ENCODE data around the gene STAT3. TPM values are rescaled to one million over a fixed set of nuclear protein-coding genes. Genes with fewer than 3 reads are reported as not detected.

Gene STAT3
- total RNA-seq, 4 donors from 2014 or later = 88.4 to 203 (median 130) TPM

DNA sequence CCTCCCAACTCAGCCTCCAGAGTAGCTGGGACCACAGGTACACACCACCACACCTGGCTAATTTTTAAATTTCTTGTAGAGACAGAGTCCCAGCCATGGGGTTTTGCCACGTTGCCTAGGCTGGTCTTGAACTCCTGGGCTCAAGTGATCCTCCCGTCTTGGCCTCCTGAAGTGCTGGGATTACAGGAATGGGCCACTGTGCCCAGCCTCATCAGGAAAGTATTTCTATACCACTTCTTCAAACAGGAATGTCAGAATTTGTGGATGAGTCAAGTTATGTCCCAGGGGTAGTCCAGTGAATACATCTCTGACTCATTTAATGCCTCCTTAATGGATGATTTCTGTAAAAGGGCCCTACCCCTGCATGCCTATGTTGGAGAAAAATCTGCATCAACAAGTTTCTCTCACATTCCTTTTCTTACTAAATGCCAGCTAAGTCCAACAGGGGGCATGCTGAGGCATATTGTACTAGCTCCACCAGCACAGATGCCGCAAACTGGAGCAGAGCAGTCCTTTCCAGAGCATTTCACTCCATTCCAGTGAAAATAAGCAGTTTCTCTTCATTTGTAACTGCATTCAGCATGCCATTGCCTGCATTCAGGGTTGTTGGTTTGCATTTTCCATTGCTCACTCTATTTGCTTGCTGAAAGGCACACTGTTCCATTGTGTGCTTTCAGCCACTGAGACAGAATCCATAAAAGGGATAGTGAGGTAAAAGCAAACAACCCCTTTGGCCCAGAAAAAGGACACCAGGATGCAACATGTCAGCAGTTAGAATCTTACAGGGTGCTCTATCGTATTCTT is 40.1 kb upstream of the STAT3 start:
- Histone ChIP-seq H3K4me1 (peaks cover 14 to 26% of the 10 kb centered on the region in 2 donors), H3K27ac (no peak overlapping the region), H3K4me3 (no peak overlapping the region), H3K9me3 (no peaks in the 10 kb centered on the region), H3K27me3 (no peaks in the 10 kb centered on the region), H3K36me3 (no peaks in the 10 kb centered on the region)
- intact Hi-C loops (cut with DNase I; ENCODE audit: low total_unique reads) = no loop called here
- DNase-seq (no peak), ATAC-seq (peak in 1 of 2 donors; percentile 35)
- TF ChIP-seq, protein P1, sequence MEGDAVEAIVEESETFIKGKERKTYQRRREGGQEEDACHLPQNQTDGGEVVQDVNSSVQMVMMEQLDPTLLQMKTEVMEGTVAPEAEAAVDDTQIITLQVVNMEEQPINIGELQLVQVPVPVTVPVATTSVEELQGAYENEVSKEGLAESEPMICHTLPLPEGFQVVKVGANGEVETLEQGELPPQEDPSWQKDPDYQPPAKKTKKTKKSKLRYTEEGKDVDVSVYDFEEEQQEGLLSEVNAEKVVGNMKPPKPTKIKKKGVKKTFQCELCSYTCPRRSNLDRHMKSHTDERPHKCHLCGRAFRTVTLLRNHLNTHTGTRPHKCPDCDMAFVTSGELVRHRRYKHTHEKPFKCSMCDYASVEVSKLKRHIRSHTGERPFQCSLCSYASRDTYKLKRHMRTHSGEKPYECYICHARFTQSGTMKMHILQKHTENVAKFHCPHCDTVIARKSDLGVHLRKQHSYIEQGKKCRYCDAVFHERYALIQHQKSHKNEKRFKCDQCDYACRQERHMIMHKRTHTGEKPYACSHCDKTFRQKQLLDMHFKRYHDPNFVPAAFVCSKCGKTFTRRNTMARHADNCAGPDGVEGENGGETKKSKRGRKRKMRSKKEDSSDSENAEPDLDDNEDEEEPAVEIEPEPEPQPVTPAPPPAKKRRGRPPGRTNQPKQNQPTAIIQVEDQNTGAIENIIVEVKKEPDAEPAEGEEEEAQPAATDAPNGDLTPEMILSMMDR (IDR thresholded peaks at IDR 0.05 in 4 of 5, conservative IDR thresholded peaks at IDR 0.05 in 1 of 5) = peak in 4 of 5 experiments; percentile 25 to 50 (median 40)
- TF ChIP-seq POLR2A (IDR thresholded peaks at IDR 0.05) = no peak
- in situ Hi-C loops (cut with MboI; ENCODE audit: low sequenced_read_pairs in 4 of 4) = no loop called here

DNA sequence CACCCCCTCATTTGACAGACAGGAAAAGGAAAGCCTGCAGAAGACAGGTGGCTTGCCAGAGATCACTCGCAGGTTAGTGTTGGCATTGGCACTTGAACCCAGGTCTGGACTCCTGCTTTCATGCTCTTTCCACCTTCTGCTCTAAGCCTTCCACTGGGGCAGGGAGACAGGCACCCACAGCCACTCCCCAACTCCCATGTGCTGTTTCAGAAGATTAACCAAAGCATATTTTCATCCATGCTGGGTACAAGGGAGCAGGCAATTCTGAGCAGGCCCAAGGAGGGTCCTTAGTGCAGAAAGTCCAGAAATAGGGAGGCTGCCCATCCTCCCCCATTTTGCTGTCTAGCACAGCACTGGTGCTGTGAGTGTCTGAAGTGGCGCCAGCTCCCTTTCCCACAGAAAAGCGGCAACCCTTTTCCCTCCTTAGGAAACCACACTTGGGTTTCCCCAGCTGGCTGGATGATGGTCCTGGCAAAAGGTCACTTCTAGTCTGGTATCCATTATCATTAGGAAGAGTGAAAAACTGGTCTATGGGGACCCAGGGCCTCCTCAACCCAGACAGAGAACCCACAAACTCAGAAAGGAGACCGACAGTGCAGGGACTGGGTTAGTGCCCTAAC is 36.9 kb upstream of the STAT3 start:
- Histone ChIP-seq H3K4me1 (peaks cover 22 to 24% of the 10 kb centered on the region in 2 donors), H3K27me3 (no peaks in the 10 kb centered on the region), H3K9me3 (no peaks in the 10 kb centered on the region), H3K36me3 (no peaks in the 10 kb centered on the region), H3K4me3 (no peak overlapping the region), H3K27ac (peak overlapping the region in 1 of 4 donors; percentile 15)
- in situ Hi-C loops (cut with MboI; ENCODE audit: low sequenced_read_pairs in 4 of 4) (no loop called here), intact Hi-C loops (cut with DNase I; ENCODE audit: low total_unique reads) (loop anchor here (5.0 kb wide), 1 partner anchor 102 kb away; no protein-coding TSS in a partner anchor)
- no peak for TF ChIP-seq POLR2A (IDR thresholded peaks at IDR 0.05)
- TF ChIP-seq, protein P1 (IDR thresholded peaks at IDR 0.05 in 4 of 5, conservative IDR thresholded peaks at IDR 0.05 in 1 of 5) = no peak
- ATAC-seq = no peak
- no peak for DNase-seq

DNA sequence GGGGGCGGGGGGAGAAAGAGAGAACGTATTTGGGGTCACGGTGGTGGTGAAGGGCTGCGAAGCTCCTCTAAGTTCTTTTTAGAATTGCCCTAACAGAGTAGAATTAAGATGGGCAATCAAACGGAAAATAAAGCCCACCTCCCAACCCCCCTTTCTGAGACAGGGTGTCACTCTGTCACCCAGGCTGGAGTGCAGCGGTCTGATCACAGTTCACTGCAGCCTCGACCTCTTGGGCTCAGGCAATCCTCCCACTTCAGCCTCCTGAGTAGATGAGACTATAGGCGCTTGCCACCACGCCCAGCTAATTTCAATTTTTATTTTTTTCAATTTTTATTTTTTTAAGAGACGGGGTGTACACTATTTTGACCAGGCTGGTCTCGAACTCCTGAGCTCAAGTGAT is 35.5 kb upstream of the STAT3 start:
- peaks cover 27 to 32% of the 10 kb centered on the region in 2 donors for H3K4me1 ChIP-seq
- peak overlapping the region; percentile 37 to 99 (median 90) for H3K4me3 ChIP-seq
- H3K36me3 ChIP-seq = no peaks in the 10 kb centered on the region
- no peak for DNase-seq
- TF ChIP-seq, protein P1 (IDR thresholded peaks at IDR 0.05 in 4 of 5, conservative IDR thresholded peaks at IDR 0.05 in 1 of 5) = no peak
- intact Hi-C loops (cut with DNase I; ENCODE audit: low total_unique reads) (loop anchor here (1.0 to 5.0 kb wide), 4 partner anchors 15 to 104 kb away; partner anchors contain the start of gene STAT3), in situ Hi-C loops (cut with MboI; ENCODE audit: low sequenced_read_pairs in 4 of 4) (no loop called here)
- peak overlapping the region; percentile 96 to 100 (median 98) for H3K27ac ChIP-seq
- ATAC-seq = no peak
- H3K9me3 ChIP-seq = no peaks in the 10 kb centered on the region
- H3K27me3 ChIP-seq = no peaks in the 10 kb centered on the region

DNA sequence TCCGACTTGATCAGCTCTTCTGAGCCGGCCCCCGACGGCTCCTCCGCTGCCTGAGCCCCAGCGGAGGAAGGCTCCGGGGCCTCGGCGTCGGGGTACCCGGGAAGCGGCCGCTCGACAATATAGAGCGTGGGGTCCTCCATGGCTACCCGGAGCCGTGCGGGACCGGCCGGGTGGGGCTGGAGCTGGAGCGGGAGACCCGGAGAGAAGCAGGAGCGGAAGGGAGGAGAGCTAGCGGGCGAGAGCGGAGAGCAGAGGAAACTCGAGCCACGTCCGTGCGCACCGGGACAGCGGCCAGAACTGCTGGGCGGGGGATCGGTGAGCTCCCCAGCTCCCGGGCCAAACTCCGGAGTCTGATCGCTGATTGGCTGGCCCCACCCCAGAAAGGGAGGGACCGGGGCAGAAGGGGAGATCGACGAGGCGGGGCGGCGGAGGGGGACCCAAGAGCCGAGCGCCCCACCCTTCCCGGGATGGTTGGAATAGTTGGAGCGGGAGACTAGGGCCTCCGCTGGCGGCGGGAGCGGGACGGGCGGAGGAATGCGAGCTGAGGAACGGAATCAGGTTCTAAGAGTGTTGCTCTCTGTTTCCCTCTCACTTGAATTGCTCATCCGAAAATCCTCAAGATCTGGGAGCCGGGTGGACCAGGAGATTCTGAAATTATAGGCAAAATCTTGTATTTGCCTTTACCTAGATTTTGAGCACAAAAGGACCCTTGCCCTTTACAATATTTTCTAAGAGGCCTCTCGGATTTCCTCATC is 34.9 kb upstream of the STAT3 start, which contains the start of gene CAVIN1:
Gene CAVIN1 (minus strand): TSS at position 299 of the 755 bp plus-strand sequence. CDS start 159 bp downstream, at position 140.
- in situ Hi-C loops (cut with MboI; ENCODE audit: low sequenced_read_pairs in 4 of 4) (no loop called here), intact Hi-C loops (cut with DNase I; ENCODE audit: low total_unique reads) (loop anchor here (1.0 to 5.0 kb wide), 4 partner anchors 14 to 104 kb away; partner anchors contain the start of gene STAT3)
- Histone ChIP-seq H3K9me3 (no peaks in the 10 kb centered on the region), H3K4me3 (peak within 1 kb of the TSS; percentile 87 to 99 (median 95)), H3K27ac (peak within 1 kb of the TSS; percentile 96 to 100 (median 98)), H3K36me3 (no peaks in the 10 kb centered on the region), H3K4me1 (peaks cover 30 to 35% of the 10 kb centered on the region in 2 donors), H3K27me3 (no peaks in the 10 kb centered on the region)
- ATAC-seq (peak; percentile 80 to 88), DNase-seq (peak; percentile 99 to 100)
- TF ChIP-seq POLR2A (IDR thresholded peaks at IDR 0.05) = peak; percentile 92 to 95
- TF ChIP-seq, protein P1 (IDR thresholded peaks at IDR 0.05 in 4 of 5, conservative IDR thresholded peaks at IDR 0.05 in 1 of 5) = peak in 1 of 5 experiments; percentile 8
